Immature natural killer cell (primary cell): ENCODE results near the gene C16orf96. TPM values are rescaled to one million over a fixed set of nuclear protein-coding genes. Genes with fewer than 3 reads are reported as not detected.

ENCODE experiments used
- DNase-seq, 3 donors: peaks; one replicate each; pipeline ENCODE4 v3.0.0; 2022; ENCODE audit warnings: mixed read lengths in 1 of 3
- H3K27ac Mint-ChIP-seq, 6 donors: one replicate each; pipeline ENCODE4 v1.8.0; 2020; ENCODE audit warnings: mixed read lengths in 6 of 6, mild to moderate bottlenecking in 5 of 6, inconsistent platforms in 4 of 6, moderate library complexity in 3 of 6
- H3K27me3 Mint-ChIP-seq, 3 donors: one replicate each; pipeline ENCODE4 v1.8.0; 2020 to 2021; ENCODE audit warnings: low read depth in 3 of 3, mild to moderate bottlenecking in 3 of 3, mixed read lengths in 3 of 3, moderate library complexity in 3 of 3, inconsistent platforms in 1 of 3
- H3K36me3 Mint-ChIP-seq, 3 donors: one replicate each; pipeline ENCODE4 v1.8.0; 2020; ENCODE audit warnings: mixed read lengths in 3 of 3, inconsistent platforms in 2 of 3, mild to moderate bottlenecking in 2 of 3
- H3K4me1 Mint-ChIP-seq, 2 donors: one replicate each; pipeline ENCODE4 v1.8.0; 2020; ENCODE audit warnings: inconsistent platforms in 2 of 2, mild to moderate bottlenecking in 2 of 2, mixed read lengths in 2 of 2, moderate library complexity in 1 of 2
- H3K4me3 Mint-ChIP-seq, 5 donors: one replicate each; pipeline ENCODE4 v1.8.0; 2020; ENCODE audit warnings: mild to moderate bottlenecking in 5 of 5, mixed read lengths in 5 of 5, inconsistent platforms in 3 of 5, moderate library complexity in 3 of 5
- H3K9me3 Mint-ChIP-seq, 6 donors: one replicate each; pipeline ENCODE4 v1.8.0; 2020; ENCODE audit warnings: mild to moderate bottlenecking in 6 of 6, mixed read lengths in 6 of 6, inconsistent platforms in 4 of 6, moderate library complexity in 3 of 6
- polyA plus RNA-seq, 3 donors: library from polyadenylated mRNA; unstranded; fragments of 300-500 nt; fragmentation: Illumina TruSeq; gene quantifications; one replicate each; pipeline ENCODE4 v1.2.3, GENCODE V29; 2021

C16orf96 gene
- polyA plus RNA-seq, 3 donors from 2014 or later, result not detected

- no peak overlapping the region for H3K27ac Mint-ChIP-seq
- DNase-seq, result no peak
- peaks cover 0 to 4% of the 10 kb centered on the region in 2 donors for H3K4me1 Mint-ChIP-seq
- H3K27me3 Mint-ChIP-seq, result peaks cover 0 to 4% (median 2%) of the 10 kb centered on the region in 3 donors
- peaks cover 0 to 3% (median 0%) of the 10 kb centered on the region in 3 donors for H3K36me3 Mint-ChIP-seq
- no peaks in the 10 kb centered on the region for H3K9me3 Mint-ChIP-seq
- no peak overlapping the region for H3K4me3 Mint-ChIP-seq
Measured at GRCh38 chr16:4588386-4588785, 32.2 kb downstream of the C16orf96 start.

- no peak overlapping the region for H3K27ac Mint-ChIP-seq
- H3K27me3 Mint-ChIP-seq, result peaks cover 0 to 4% (median 2%) of the 10 kb centered on the region in 3 donors
- H3K4me1 Mint-ChIP-seq, result peaks cover 0 to 4% of the 10 kb centered on the region in 2 donors
- H3K9me3 Mint-ChIP-seq, result no peaks in the 10 kb centered on the region
- DNase-seq, result no peak
- peaks cover 0 to 3% (median 0%) of the 10 kb centered on the region in 3 donors for H3K36me3 Mint-ChIP-seq
- no peak overlapping the region for H3K4me3 Mint-ChIP-seq
Measured at GRCh38 chr16:4588961-4589360, 32.8 kb downstream of the C16orf96 start.

GRCh38 chr16:4591191-4591590 lies 35.1 kb downstream of the C16orf96 start:
- H3K27ac Mint-ChIP-seq, result no peak overlapping the region
- H3K9me3 Mint-ChIP-seq, result no peaks in the 10 kb centered on the region
- no peak for DNase-seq
- no peaks in the 10 kb centered on the region for H3K4me1 Mint-ChIP-seq
- H3K36me3 Mint-ChIP-seq, result peaks cover 0 to 3% (median 0%) of the 10 kb centered on the region in 3 donors
- H3K27me3 Mint-ChIP-seq, result peaks cover 0 to 2% (median 0%) of the 10 kb centered on the region in 3 donors
- H3K4me3 Mint-ChIP-seq, result no peak overlapping the region

GRCh38 chr16:4591706-4592470 lies 35.7 kb downstream of the C16orf96 start:
- Mint-ChIP-seq H3K27ac (no peak overlapping the region), H3K4me3 (no peak overlapping the region), H3K27me3 (peaks cover 0 to 2% (median 0%) of the 10 kb centered on the region in 3 donors), H3K4me1 (no peaks in the 10 kb centered on the region), H3K9me3 (no peaks in the 10 kb centered on the region), H3K36me3 (no peaks in the 10 kb centered on the region)
- no peak for DNase-seq

- Mint-ChIP-seq H3K9me3 (no peaks in the 10 kb centered on the region), H3K27ac (no peak overlapping the region), H3K4me1 (no peaks in the 10 kb centered on the region), H3K36me3 (no peaks in the 10 kb centered on the region), H3K27me3 (peaks cover 0 to 2% (median 0%) of the 10 kb centered on the region in 3 donors), H3K4me3 (no peak overlapping the region)
- no peak for DNase-seq
Measured at GRCh38 chr16:4593086-4593485, 36.9 kb downstream of the C16orf96 start.

GRCh38 chr16:4594433-4595410 lies 38.6 kb downstream of the C16orf96 start:
- H3K27ac Mint-ChIP-seq, result peak overlapping the region in 1 of 6 donors; percentile 40
- H3K9me3 Mint-ChIP-seq, result no peaks in the 10 kb centered on the region
- H3K36me3 Mint-ChIP-seq, result no peaks in the 10 kb centered on the region
- H3K4me3 Mint-ChIP-seq, result no peak overlapping the region
- no peak for DNase-seq
- no peaks in the 10 kb centered on the region for H3K4me1 Mint-ChIP-seq
- H3K27me3 Mint-ChIP-seq, result peaks cover 0 to 3% (median 2%) of the 10 kb centered on the region in 3 donors

GRCh38 chr16:4597174-4597573 lies 41.0 kb downstream of the C16orf96 start:
- Mint-ChIP-seq H3K9me3 (no peaks in the 10 kb centered on the region), H3K4me1 (no peaks in the 10 kb centered on the region), H3K27ac (no peak overlapping the region), H3K36me3 (no peaks in the 10 kb centered on the region), H3K27me3 (peaks cover 2 to 3% (median 2%) of the 10 kb centered on the region in 3 donors), H3K4me3 (no peak overlapping the region)
- no peak for DNase-seq

GRCh38 chr16:4599037-4599436 lies 42.9 kb downstream of the C16orf96 start:
- Mint-ChIP-seq H3K4me1 (no peaks in the 10 kb centered on the region), H3K4me3 (no peak overlapping the region), H3K27ac (no peak overlapping the region), H3K36me3 (no peaks in the 10 kb centered on the region), H3K9me3 (no peaks in the 10 kb centered on the region), H3K27me3 (peaks cover 2 to 3% (median 2%) of the 10 kb centered on the region in 3 donors)
- DNase-seq, result no peak

- Mint-ChIP-seq H3K4me3 (no peak overlapping the region), H3K4me1 (no peaks in the 10 kb centered on the region), H3K27me3 (peaks cover 2 to 3% (median 2%) of the 10 kb centered on the region in 3 donors), H3K9me3 (no peaks in the 10 kb centered on the region), H3K27ac (no peak overlapping the region), H3K36me3 (no peaks in the 10 kb centered on the region)
- no peak for DNase-seq
Measured at GRCh38 chr16:4599545-4599944, 43.4 kb downstream of the C16orf96 start.

GRCh38 chr16:4601036-4601863 lies 45.1 kb downstream of the C16orf96 start:
- Mint-ChIP-seq H3K27ac (no peak overlapping the region), H3K4me3 (no peak overlapping the region), H3K9me3 (no peaks in the 10 kb centered on the region), H3K27me3 (peaks cover 2 to 3% (median 2%) of the 10 kb centered on the region in 3 donors), H3K4me1 (no peaks in the 10 kb centered on the region), H3K36me3 (no peaks in the 10 kb centered on the region)
- DNase-seq, result no peak

GRCh38 chr16:4601864-4602186 lies 45.7 kb downstream of the C16orf96 start:
- Mint-ChIP-seq H3K27me3 (peaks cover 2 to 3% (median 2%) of the 10 kb centered on the region in 3 donors), H3K4me3 (no peak overlapping the region), H3K36me3 (no peaks in the 10 kb centered on the region), H3K4me1 (no peaks in the 10 kb centered on the region), H3K9me3 (no peaks in the 10 kb centered on the region), H3K27ac (no peak overlapping the region)
- DNase-seq, result no peak

- no peak overlapping the region for H3K27ac Mint-ChIP-seq
- H3K9me3 Mint-ChIP-seq, result no peaks in the 10 kb centered on the region
- peaks cover 2 to 3% (median 2%) of the 10 kb centered on the region in 3 donors for H3K27me3 Mint-ChIP-seq
- H3K4me3 Mint-ChIP-seq, result no peak overlapping the region
- no peaks in the 10 kb centered on the region for H3K36me3 Mint-ChIP-seq
- H3K4me1 Mint-ChIP-seq, result no peaks in the 10 kb centered on the region
- DNase-seq, result no peak
Measured at GRCh38 chr16:4602331-4602730, 46.2 kb downstream of the C16orf96 start.

GRCh38 chr16:4603624-4604170 lies 47.6 kb downstream of the C16orf96 start:
- no peaks in the 10 kb centered on the region for H3K36me3 Mint-ChIP-seq
- no peak overlapping the region for H3K4me3 Mint-ChIP-seq
- no peaks in the 10 kb centered on the region for H3K9me3 Mint-ChIP-seq
- H3K27me3 Mint-ChIP-seq, result peaks cover 2% of the 10 kb centered on the region in 3 donors
- no peak overlapping the region for H3K27ac Mint-ChIP-seq
- DNase-seq, result no peak
- no peaks in the 10 kb centered on the region for H3K4me1 Mint-ChIP-seq
